Liver (tissue), 9 donors: ENCODE measurements around the gene FASTK. TPM values are rescaled to one million over a fixed set of nuclear protein-coding genes. Genes with fewer than 3 reads are reported as not detected.

ENCODE experiments used
- DNase-seq: peaks from one replicate; pipeline ENCODE4 v3.0.0-alpha.2; 2017; ENCODE audit warnings: low spot score
- H3K27ac ChIP-seq, 2 donors: one replicate each; pipeline ENCODE4 v1.7.0; 2013; ENCODE audit warnings: inconsistent platforms in 2 of 2, low read length in 2 of 2, control low read depth in 1 of 2, low read depth in 1 of 2, mild to moderate bottlenecking in 1 of 2
- H3K27me3 ChIP-seq, 4 donors: one replicate each; pipeline versions ENCODE4 v1.6.1 to v1.7.0; 2013; ENCODE audit warnings: low read length in 3 of 4, inconsistent platforms in 1 of 4, mild to moderate bottlenecking in 1 of 4, moderate library complexity in 1 of 4; ENCODE audit not compliant: control insufficient read depth in 4 of 4, insufficient read depth in 4 of 4
- H3K36me3 ChIP-seq, 4 donors: one replicate each; pipeline versions ENCODE4 v1.6.1 to v1.7.0; 2013; ENCODE audit warnings: low read length in 3 of 4, mild to moderate bottlenecking in 3 of 4, low read depth in 1 of 4, moderate library complexity in 1 of 4; ENCODE audit not compliant: control insufficient read depth in 4 of 4, insufficient read depth in 3 of 4
- H3K4me1 ChIP-seq, 4 donors: one replicate each; pipeline versions ENCODE4 v1.6.1 to v1.7.0; 2013; ENCODE audit warnings: low read length in 3 of 4, mild to moderate bottlenecking in 3 of 4, moderate library complexity in 1 of 4; ENCODE audit not compliant: control insufficient read depth in 4 of 4, insufficient read depth in 4 of 4
- H3K4me3 ChIP-seq, 3 donors: one replicate each; pipeline versions ENCODE4 v1.6.1 to v1.7.0; 2013; ENCODE audit warnings: low read length in 3 of 3, control low read depth in 1 of 3, low read depth in 1 of 3, mild to moderate bottlenecking in 1 of 3
- H3K9ac ChIP-seq, 2 donors: one replicate each; pipeline ENCODE4 v1.7.0; 2013; ENCODE audit warnings: low read length in 2 of 2, mild to moderate bottlenecking in 2 of 2, moderate library complexity in 2 of 2, control low read depth in 1 of 2, low read depth in 1 of 2
- H3K9me3 ChIP-seq, 4 donors: one replicate each; pipeline versions ENCODE4 v1.6.1 to v1.7.0; 2013; ENCODE audit warnings: low read length in 3 of 4; ENCODE audit not compliant: control insufficient read depth in 4 of 4
- CTCF ChIP-seq: fragments of 150-350 bp; IDR thresholded peaks from 2 replicates; pipeline ENCODE4 v1.5.1; 2017; ENCODE audit warnings: improper control_type of control experiment, low read depth, low read length; ENCODE audit not compliant: missing input control
- EGR1 ChIP-seq, 2 donors: IDR thresholded peaks; 2 replicates each; pipeline ENCODE4 v1.6.1; 2016 to 2018; ENCODE audit warnings: antibody characterized with exemption in 2 of 2, low read depth in 2 of 2
- FOXA1 ChIP-seq: IDR thresholded peaks from 2 replicates; pipeline ENCODE4 v1.6.1; 2016; ENCODE audit warnings: antibody characterized with exemption
- FOXA2 ChIP-seq: IDR thresholded peaks from 2 replicates; pipeline ENCODE4 v1.6.1; 2016; ENCODE audit warnings: antibody characterized with exemption
- GABPA ChIP-seq, 2 donors: IDR thresholded peaks in 1 of 2; conservative IDR thresholded peaks in 1 of 2; 2 replicates each; pipeline ENCODE4 v1.6.1; 2016; ENCODE audit warnings: antibody characterized with exemption in 2 of 2, mild to moderate bottlenecking in 1 of 2, moderate library complexity in 1 of 2
- HNF4A ChIP-seq, 2 donors: conservative IDR thresholded peaks; 2 replicates each; pipeline ENCODE4 v1.6.1; 2016; ENCODE audit warnings: antibody characterized with exemption in 2 of 2, mild to moderate bottlenecking in 2 of 2
- HNF4G ChIP-seq: IDR thresholded peaks from 2 replicates; pipeline ENCODE4 v1.6.1; 2016; ENCODE audit warnings: antibody characterized with exemption
- JUND ChIP-seq, 2 donors: IDR thresholded peaks; 2 replicates each; pipeline ENCODE4 v1.6.1; 2016; ENCODE audit warnings: antibody characterized with exemption in 2 of 2
- NR2F2 ChIP-seq: IDR thresholded peaks from 2 replicates; pipeline ENCODE4 v1.6.1; 2016; ENCODE audit warnings: antibody characterized with exemption
- RAD21 ChIP-seq, 2 donors: IDR thresholded peaks; 2 replicates each; pipeline ENCODE4 v1.6.1; 2016; ENCODE audit warnings: antibody characterized with exemption in 2 of 2, mild to moderate bottlenecking in 2 of 2
- REST ChIP-seq: IDR thresholded peaks from 2 replicates; pipeline ENCODE4 v1.6.1; 2016; ENCODE audit warnings: antibody characterized with exemption, mild to moderate bottlenecking
- RXRA ChIP-seq, 2 donors: IDR thresholded peaks; 2 replicates each; pipeline ENCODE4 v1.6.1; 2017 to 2018; ENCODE audit warnings: antibody characterized with exemption in 2 of 2, mild to moderate bottlenecking in 1 of 2
- SP1 ChIP-seq: IDR thresholded peaks from 2 replicates; pipeline ENCODE4 v1.6.1; 2018; ENCODE audit warnings: antibody characterized with exemption, mild to moderate bottlenecking
- TAF1 ChIP-seq: conservative IDR thresholded peaks from 2 replicates; pipeline ENCODE4 v1.6.1; 2016; ENCODE audit warnings: antibody characterized with exemption, mild to moderate bottlenecking
- YY1 ChIP-seq: IDR thresholded peaks from 2 replicates; pipeline ENCODE4 v1.6.1; 2016; ENCODE audit warnings: antibody characterized with exemption, mild to moderate bottlenecking
- ZBTB33 ChIP-seq: IDR thresholded peaks from 2 replicates; pipeline ENCODE4 v1.6.1; 2016; ENCODE audit warnings: antibody characterized with exemption
- WGBS: extraction: QIAGEN DNeasy Blood & Tissue Kit; methylation state at CpG from one replicate; pipeline ENCODE4 v1.1.7; 2013; 5-methylcytosine and 5-hydroxymethylcytosine counted together
- polyA plus RNA-seq, 2 donors: library from polyadenylated mRNA; stranded (reverse) in 1 of 2; unstranded in 1 of 2; fragments of 200-250 nt in 1 of 2; fragments of >200 nt in 1 of 2; fragmentation: Nextera tagmentation in 1 of 2; extraction: Ambion mirVana in 1 of 2; gene quantifications; one replicate each; pipeline versions ENCODE4 v1.2.1 to v1.2.3, GENCODE V29; 2013 to 2015
- total RNA-seq, 2 donors: library from RNA; depleted of rRNA; stranded (reverse); fragments of >200 nt; gene quantifications; one replicate each; pipeline ENCODE4 v1.2.3, GENCODE V29; 2014
- donor health status: healthy.
- donor health status: healthy.
- donor health status: healthy.
- donor health status: healthy.
- donor health status: healthy.

The FASTK gene
- total and polyA plus RNA-seq, 4 donors: 31.1 to 62.8 (median 43.7) TPM

GRCh38 chr7:151068069-151068773 lies 12.4 kb downstream of the FASTK start:
- Histone ChIP-seq H3K9me3 (no peaks in the 10 kb centered on the region), H3K4me3 (no peak overlapping the region), H3K27ac (no peak overlapping the region), H3K9ac (no peak overlapping the region), H3K4me1 (peaks cover 0 to 18% (median 13%) of the 10 kb centered on the region in 4 donors), H3K36me3 (peaks cover 40 to 74% (median 42%) of the 10 kb centered on the region in 4 donors), H3K27me3 (no peaks in the 10 kb centered on the region)
- no peak for DNase-seq
- TF ChIP-seq YY1 (no peak), CTCF (no peak), SP1 (no peak), GABPA (IDR thresholded peaks at IDR 0.05 in 1 of 2, conservative IDR thresholded peaks at IDR 0.05 in 1 of 2) (no peak), HNF4A (conservative IDR thresholded peaks at IDR 0.05) (no peak), RXRA (IDR thresholded peaks at IDR 0.05) (no peak), NR2F2 (no peak), ZBTB33 (no peak)
- 91% methylated on average over 12 of the region's 12 CpGs for WGBS

- TF ChIP-seq GABPA (IDR thresholded peaks at IDR 0.05 in 1 of 2, conservative IDR thresholded peaks at IDR 0.05 in 1 of 2) (no peak), YY1 (no peak), RXRA (IDR thresholded peaks at IDR 0.05) (no peak), NR2F2 (no peak), ZBTB33 (no peak), HNF4G (no peak), CTCF (no peak), FOXA2 (no peak), JUND (IDR thresholded peaks at IDR 0.05) (no peak), TAF1 (no peak), REST (no peak), EGR1 (IDR thresholded peaks at IDR 0.05; ENCODE audit: low read depth in 2 of 2) (no peak), HNF4A (conservative IDR thresholded peaks at IDR 0.05) (no peak), SP1 (no peak), RAD21 (IDR thresholded peaks at IDR 0.05) (no peak), FOXA1 (no peak)
- Histone ChIP-seq H3K27ac (no peak overlapping the region), H3K4me1 (peaks cover 5 to 33% (median 24%) of the 10 kb centered on the region in 4 donors), H3K9me3 (no peaks in the 10 kb centered on the region), H3K36me3 (peaks cover 29 to 58% (median 38%) of the 10 kb centered on the region in 4 donors), H3K9ac (no peak overlapping the region), H3K27me3 (no peaks in the 10 kb centered on the region), H3K4me3 (no peak overlapping the region)
- 95% methylated on average over 39 of the region's 39 CpGs for WGBS
- no peak for DNase-seq
These were observed 14.2 kb downstream of the FASTK start for GRCh38 chr7:151066273-151066974.
